ENCODE results near the gene SLC5A4. TPM values are rescaled to one million over a fixed set of nuclear protein-coding genes. Genes with fewer than 3 reads are reported as not detected.

SLC5A4 gene
- total and polyA plus RNA-seq, 2 donors (not counting 1 experiment from before 2014, with no cell fraction given), result not detected

GRCh38 chr22:32255726-32256125 lies 579 bp upstream of the SLC5A4 start:
- Histone ChIP-seq H3K79me2 (ENCODE audit: control insufficient read depth, insufficient read depth, low read length) (no peaks in the 10 kb centered on the region), H3K27me3 (replicated peaks in 1 of 4; ENCODE audit: control extremely low read depth in 1 of 4, control insufficient read depth in 3 of 4, insufficient read depth in 4 of 4, low read length in 3 of 4) (peaks cover 0 to 4% (median 0%) of the 10 kb centered on the region in 4 experiments), H3K9ac (ENCODE audit: low read length) (no peak overlapping the region), H3K9me3 (ENCODE audit: control extremely low read depth in 1 of 3, control insufficient read depth in 2 of 3, insufficient read depth in 1 of 3, low read length in 2 of 3) (no peaks in the 10 kb centered on the region), H3K4me3 (ENCODE audit: control extremely low read depth in 1 of 5, extremely low read depth in 1 of 5, insufficient read depth in 1 of 5, low read depth in 2 of 5, low read length in 4 of 5) (no peak overlapping the region), H3K4me1 (ENCODE audit: control insufficient read depth in 2 of 2, insufficient read depth in 2 of 2, low read length in 2 of 2) (no peaks in the 10 kb centered on the region), H2AFZ (ENCODE audit: insufficient read depth, low read depth, low read length, poor library complexity, severe bottlenecking) (no peak overlapping the region), H3K4me2 (replicated peaks; ENCODE audit: low read depth, low read length, poor library complexity, severe bottlenecking) (no peak overlapping the region), H3K36me3 (replicated peaks in 1 of 2; ENCODE audit: control extremely low read depth in 1 of 2, control insufficient read depth in 1 of 2, extremely low read depth in 1 of 2, insufficient read depth in 2 of 2, low read length in 1 of 2) (no peaks in the 10 kb centered on the region), H4K20me1 (ENCODE audit: control insufficient read depth, insufficient read depth, low read length, poor library complexity, severe bottlenecking) (no peaks in the 10 kb centered on the region), H3K27ac (ENCODE audit: low read length in 2 of 2) (no peak overlapping the region)
- WGBS (ENCODE audit: insufficient coverage), result 47% methylated on average over 3 of the region's 3 CpGs
- H3K27me3 Mint-ChIP-seq, result peaks cover 34% of the 10 kb centered on the region
- no peak for DNase-seq
- H3K9me3 Mint-ChIP-seq (ENCODE audit: insufficient read depth), result no peaks in the 10 kb centered on the region
- H3K27ac Mint-ChIP-seq, result no peak overlapping the region
- no peak for ATAC-seq (ENCODE audit: low read depth)
- TF ChIP-seq, protein P1, sequence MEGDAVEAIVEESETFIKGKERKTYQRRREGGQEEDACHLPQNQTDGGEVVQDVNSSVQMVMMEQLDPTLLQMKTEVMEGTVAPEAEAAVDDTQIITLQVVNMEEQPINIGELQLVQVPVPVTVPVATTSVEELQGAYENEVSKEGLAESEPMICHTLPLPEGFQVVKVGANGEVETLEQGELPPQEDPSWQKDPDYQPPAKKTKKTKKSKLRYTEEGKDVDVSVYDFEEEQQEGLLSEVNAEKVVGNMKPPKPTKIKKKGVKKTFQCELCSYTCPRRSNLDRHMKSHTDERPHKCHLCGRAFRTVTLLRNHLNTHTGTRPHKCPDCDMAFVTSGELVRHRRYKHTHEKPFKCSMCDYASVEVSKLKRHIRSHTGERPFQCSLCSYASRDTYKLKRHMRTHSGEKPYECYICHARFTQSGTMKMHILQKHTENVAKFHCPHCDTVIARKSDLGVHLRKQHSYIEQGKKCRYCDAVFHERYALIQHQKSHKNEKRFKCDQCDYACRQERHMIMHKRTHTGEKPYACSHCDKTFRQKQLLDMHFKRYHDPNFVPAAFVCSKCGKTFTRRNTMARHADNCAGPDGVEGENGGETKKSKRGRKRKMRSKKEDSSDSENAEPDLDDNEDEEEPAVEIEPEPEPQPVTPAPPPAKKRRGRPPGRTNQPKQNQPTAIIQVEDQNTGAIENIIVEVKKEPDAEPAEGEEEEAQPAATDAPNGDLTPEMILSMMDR (IDR thresholded peaks at IDR 0.05), result no peak
- TF ChIP-seq EZH2 (IDR thresholded peaks at IDR 0.05; ENCODE audit: borderline replicate concordance, insufficient read depth, low read depth, low read length, poor library complexity, severe bottlenecking), result no peak
- no peak overlapping the region for H3K4me3 Mint-ChIP-seq
- no peaks in the 10 kb centered on the region for H3K4me1 Mint-ChIP-seq
- ChIA-PET CTCF (no interaction called here), POLR2A (no interaction called here)
- intact Hi-C loops (cut with micrococcal nuclease), result no loop called here

DNA sequence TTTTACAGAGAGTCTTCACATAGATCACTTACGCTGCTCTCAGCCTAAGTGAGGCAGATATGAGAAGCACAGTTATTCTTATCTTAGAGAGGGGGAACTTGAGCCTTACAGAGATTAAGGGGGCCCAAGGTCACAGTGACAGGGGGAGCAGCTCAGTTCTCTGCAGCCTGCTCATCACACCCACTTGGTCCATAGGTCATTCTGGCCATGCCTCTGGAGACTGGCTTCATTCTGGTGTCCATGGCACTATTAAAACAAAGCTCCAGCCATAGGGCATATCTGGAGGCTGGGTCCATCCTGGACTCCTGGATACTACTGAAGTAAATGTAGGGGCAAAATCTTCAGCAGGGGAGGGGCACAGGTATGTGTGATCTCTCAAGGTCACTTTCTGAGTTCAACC lies 5.9 kb downstream of the SLC5A4 start:
- H3K79me2 ChIP-seq (ENCODE audit: control insufficient read depth, insufficient read depth, low read length), result no peaks in the 10 kb centered on the region
- Mint-ChIP-seq H3K4me3 (no peak overlapping the region), H3K27ac (no peak overlapping the region), H3K4me1 (no peaks in the 10 kb centered on the region), H3K9me3 (ENCODE audit: insufficient read depth) (no peaks in the 10 kb centered on the region), H3K27me3 (peaks cover 40% of the 10 kb centered on the region)
- H3K27me3 ChIP-seq (replicated peaks in 1 of 4; ENCODE audit: control extremely low read depth in 1 of 4, control insufficient read depth in 3 of 4, insufficient read depth in 4 of 4, low read length in 3 of 4), result peaks cover 0 to 14% (median 3%) of the 10 kb centered on the region in 4 experiments
- ChIA-PET CTCF (interaction anchor here (0.9 kb wide), 1 partner anchor 49 kb away, joined by 3 read pairs; no protein-coding TSS in a partner anchor), POLR2A (no interaction called here)
- H3K4me1 ChIP-seq (ENCODE audit: control insufficient read depth in 2 of 2, insufficient read depth in 2 of 2, low read length in 2 of 2), result no peaks in the 10 kb centered on the region
- WGBS (ENCODE audit: insufficient coverage), result no CpG with 5 or more reads among the region's 1 CpG
- H4K20me1 ChIP-seq (ENCODE audit: control insufficient read depth, insufficient read depth, low read length, poor library complexity, severe bottlenecking), result no peaks in the 10 kb centered on the region
- no peak overlapping the region for H3K4me2 ChIP-seq (replicated peaks; ENCODE audit: low read depth, low read length, poor library complexity, severe bottlenecking)
- no peak overlapping the region for H3K27ac ChIP-seq (ENCODE audit: low read length in 2 of 2)
- no peak overlapping the region for H2AFZ ChIP-seq (ENCODE audit: insufficient read depth, low read depth, low read length, poor library complexity, severe bottlenecking)
- no peaks in the 10 kb centered on the region for H3K36me3 ChIP-seq (replicated peaks in 1 of 2; ENCODE audit: control extremely low read depth in 1 of 2, control insufficient read depth in 1 of 2, extremely low read depth in 1 of 2, insufficient read depth in 2 of 2, low read length in 1 of 2)
- H3K4me3 ChIP-seq (ENCODE audit: control extremely low read depth in 1 of 5, extremely low read depth in 1 of 5, insufficient read depth in 1 of 5, low read depth in 2 of 5, low read length in 4 of 5), result no peak overlapping the region
- TF ChIP-seq EZH2 (IDR thresholded peaks at IDR 0.05; ENCODE audit: borderline replicate concordance, insufficient read depth, low read depth, low read length, poor library complexity, severe bottlenecking), result no peak
- TF ChIP-seq, protein P1 (IDR thresholded peaks at IDR 0.05), result no peak
- DNase-seq (no peak), ATAC-seq (ENCODE audit: low read depth) (no peak)
- no peak overlapping the region for H3K9ac ChIP-seq (ENCODE audit: low read length)
- intact Hi-C loops (cut with micrococcal nuclease), result no loop called here
- no peaks in the 10 kb centered on the region for H3K9me3 ChIP-seq (ENCODE audit: control extremely low read depth in 1 of 3, control insufficient read depth in 2 of 3, insufficient read depth in 1 of 3, low read length in 2 of 3)

All from B cell (primary cell).